GM12878 (cell line): ENCODE results near the gene KCND3. TPM values are rescaled to one million over a fixed set of nuclear protein-coding genes. Genes with fewer than 3 reads are reported as not detected.

Experiments used
- ATAC-seq: fragments of 200-7000 bp; cut with Tn5 transposase; 3 replicates; pipeline ENCODE4 v1.9.1; 2020; ENCODE audit warnings: mild to moderate bottlenecking, moderate library complexity
- BruUV-seq: library from RNA; stranded (reverse); fragments of 400-500 nt; replicated peaks from 2 replicates; lab custom pipeline; 2021; lab: Mats Ljungman, UMichigan
- CTCF ChIA-PET: fragments of 300-600 bp; sonication (Branson Sonifier 250); formaldehyde crosslinking; extraction: SDS; loops from one replicate; lab custom pipeline; 2021; ENCODE audit warnings: inconsistent platforms; lab: Yijun Ruan, JAX
- POLR2A ChIA-PET: fragments of 350-600 bp; formaldehyde crosslinking; extraction: SDS; loops from one replicate; lab custom pipeline; 2021; ENCODE audit warnings: inconsistent platforms; lab: Charles Lee
- RAD21 ChIA-PET: fragments of 300-600 bp; sonication (Branson Sonifier 250); formaldehyde crosslinking; loops from one replicate; lab custom pipeline; 2023; ENCODE audit warnings: antibody characterized with exemption; ENCODE audit not compliant: unreplicated experiment; lab: Charles Lee
- SMC1A ChIA-PET: fragments of 300-600 bp; sonication (Branson Sonifier 250); formaldehyde crosslinking; loops from one replicate; lab custom pipeline; 2023; ENCODE audit not compliant: unreplicated experiment, uncharacterized antibody; lab: Charles Lee
- DNase-seq: peaks from one replicate; pipeline ENCODE4 v3.0.0-alpha.2; 2011; ENCODE audit warnings: low read depth, low spot score
- FAIRE-seq: peaks from 3 replicates; lab custom pipeline; 2011; peaks lifted over from hg19 to GRCh38; lab: Jason Lieb, UNC
- H2AFZ ChIP-seq: 2 replicates; pipeline ENCODE4 v1.6.0; 2011; ENCODE audit warnings: low read depth, low read length, control low read depth; ENCODE audit not compliant: control insufficient read depth
- H3K27ac ChIP-seq: 2 replicates; pipeline ENCODE4 v1.5.1; 2011; ENCODE audit warnings: control low read depth; ENCODE audit not compliant: control insufficient read depth, insufficient read depth
- H3K27me3 ChIP-seq, 2 experiments: replicated peaks in 1 of 2; 2 replicates each; pipeline versions ENCODE4 v1.6.0 to v1.6.1; 2011; ENCODE audit warnings: low read length in 1 of 2; ENCODE audit not compliant: control insufficient read depth in 2 of 2, insufficient read depth in 2 of 2
- H3K36me3 ChIP-seq, 2 experiments: 2 replicates each; pipeline ENCODE4 v1.5.1; 2011; ENCODE audit warnings: low read length in 1 of 2; ENCODE audit not compliant: control insufficient read depth in 2 of 2, insufficient read depth in 2 of 2
- H3K4me1 ChIP-seq: 2 replicates; pipeline ENCODE4 v1.6.1; 2011; ENCODE audit warnings: mild to moderate bottlenecking, low read length, moderate library complexity, mixed read lengths; ENCODE audit not compliant: control insufficient read depth, insufficient read depth
- H3K4me2 ChIP-seq: 2 replicates; pipeline ENCODE4 v1.6.0; 2011; ENCODE audit warnings: control low read depth; ENCODE audit not compliant: control insufficient read depth, insufficient read depth
- H3K4me3 ChIP-seq: fragments of 200-600 bp; sonication (generic); 2 replicates; pipeline ENCODE4 v1.5.1; 2016
- H3K79me2 ChIP-seq: 2 replicates; pipeline ENCODE4 v1.6.0; 2011; ENCODE audit warnings: low read length; ENCODE audit not compliant: control insufficient read depth, insufficient read depth
- H3K9ac ChIP-seq: 2 replicates; pipeline ENCODE4 v1.8.0; 2011; ENCODE audit warnings: low read length, control low read depth, mixed read lengths; ENCODE audit not compliant: control insufficient read depth, insufficient read depth
- H3K9me3 ChIP-seq: replicated peaks from 3 replicates; pipeline ENCODE4 v1.5.1; 2011; ENCODE audit warnings: mild to moderate bottlenecking, low read length; ENCODE audit not compliant: control insufficient read depth, insufficient read depth
- H4K20me1 ChIP-seq: 2 replicates; pipeline ENCODE4 v1.6.0; 2011; ENCODE audit not compliant: control insufficient read depth, insufficient read depth
- BCL3 ChIP-seq: IDR thresholded peaks from 2 replicates; pipeline ENCODE4 v1.6.1; 2011; ENCODE audit warnings: borderline replicate concordance, low read depth, mild to moderate bottlenecking, moderate library complexity, low read length; ENCODE audit not compliant: insufficient read depth, poor library complexity, severe bottlenecking
- CEBPB ChIP-seq, 2 experiments: fragments of 150-350 bp in 1 of 2; IDR thresholded peaks; 2 replicates each; pipeline ENCODE4 v1.6.1; 2012 to 2014; ENCODE audit warnings: low read depth in 2 of 2, low read length in 2 of 2, borderline replicate concordance in 1 of 2, inconsistent platforms in 1 of 2
- MLLT1 ChIP-seq: fragments of 450-650 bp; IDR thresholded peaks from 2 replicates; pipeline ENCODE4 v1.6.1; 2016; ENCODE audit warnings: mild to moderate bottlenecking
- PML ChIP-seq: IDR thresholded peaks from 2 replicates; pipeline ENCODE4 v1.6.1; 2012; ENCODE audit warnings: low read length, inconsistent platforms
- RELA ChIP-seq: fragments of 450-650 bp; IDR thresholded peaks from 2 replicates; pipeline ENCODE4 v1.8.0; 2014; ENCODE audit warnings: borderline replicate concordance; ENCODE audit not compliant: partially characterized antibody
- SIN3A ChIP-seq: IDR thresholded peaks from 2 replicates; pipeline ENCODE4 v1.6.1; 2012; ENCODE audit warnings: low read depth, low read length, improper control_type of control experiment
- SREBF2 ChIP-seq: IDR thresholded peaks from 2 replicates; pipeline ENCODE4 v1.6.1; 2012; ENCODE audit warnings: mild to moderate bottlenecking, low read length
- WGBS: methylation state at CpG from one replicate; pipeline ENCODE4 v1.1.6; 2016; ENCODE audit warnings: low lambda C conversion rate; ENCODE audit not compliant: insufficient replicate concordance, insufficient coverage; ENCODE audit errors: missing lambda C conversion rate; 5-methylcytosine and 5-hydroxymethylcytosine counted together
- in situ Hi-C: fragments of 300-500 bp; cut with MboI; formaldehyde crosslinking; loops from 9 replicates; pipeline ENCODE4 v1.14.3; 2018; ENCODE audit warnings: mixed read lengths
- intact Hi-C: fragments of 100-400 bp; cut with micrococcal nuclease; formaldehyde crosslinking; loops from one replicate; pipeline ENCODE4 v1.14.2; 2022; ENCODE audit not compliant: unreplicated experiment
- polyA plus RNA-seq, 11 experiments: library from polyadenylated mRNA; depleted of rRNA in 4 of 11; unstranded in 6 of 11; stranded (reverse) in 5 of 11; fragments of >200 nt; fragmentation: Nextera tagmentation in 4 of 11; fragmentation: Illumina TruSeq in 1 of 11; extraction: Ambion mirVana in 4 of 11; extraction: Trizol in 1 of 11; gene quantifications; 1 replicate in 1 of 11; 2 replicates in 10 of 11; pipeline versions ENCODE4 v1.2.1 to v1.2.3, GENCODE V29; 2011 to 2016; ENCODE audit warnings: inconsistent platforms in 2 of 11, missing spikeins in 2 of 11, low read depth in 1 of 11
- total RNA-seq, 4 experiments: library from RNA; depleted of rRNA in 3 of 4; stranded (reverse); fragments of >200 nt in 3 of 4; fragmentation: Illumina TruSeq in 1 of 4; extraction: Trizol in 1 of 4; gene quantifications; 2 replicates each; pipeline versions ENCODE4 v1.2.1 to v1.2.3, GENCODE V29; 2013 to 2021
- TF ChIP-seq, protein P1 (sequence below): IDR thresholded peaks from 2 replicates; pipeline ENCODE4 v1.6.1; 2012; ENCODE audit warnings: improper control_type of control experiment, low read depth, low read length; ENCODE audit not compliant: insufficient replicate concordance

Gene KCND3
- total and polyA plus RNA-seq, 10 of the 15 experiments (the other 5 are each of a cell fraction or from before 2014, with no cell fraction given): 0.02 TPM; not detected in 9

- CTCF ChIA-PET: no interaction called here
- H3K27ac ChIP-seq: no peak overlapping the region
- BruUV-seq: no TSS peak
- no peaks in the 10 kb centered on the region for H3K9me3 ChIP-seq
- no peaks in the 10 kb centered on the region for H3K4me1 ChIP-seq
- SMC1A ChIA-PET: no interaction called here
- no peak for ATAC-seq
- intact Hi-C loops: no loop called here
- FAIRE-seq: no peak
- peaks cover 0 to 5% of the 10 kb centered on the region in 2 experiments; a peak in 3 of 4 replicates for H3K27me3 ChIP-seq
- no peaks in the 10 kb centered on the region for H3K36me3 ChIP-seq
- no peak overlapping the region for H2AFZ ChIP-seq
- no peak for DNase-seq
- RAD21 ChIA-PET: no interaction called here
- no peak overlapping the region for H3K4me2 ChIP-seq
- H4K20me1 ChIP-seq: no peaks in the 10 kb centered on the region
- H3K79me2 ChIP-seq: no peaks in the 10 kb centered on the region
- in situ Hi-C loops: no loop called here
- POLR2A ChIA-PET: no interaction called here
- no peak overlapping the region for H3K4me3 ChIP-seq
- 14% methylated on average over 4 of the region's 4 CpGs for WGBS
- no peak overlapping the region for H3K9ac ChIP-seq
- TF ChIP-seq CEBPB (IDR thresholded peaks at IDR 0.05; ENCODE audit: borderline replicate concordance in 1 of 2, low read depth in 2 of 2, low read length in 2 of 2) (no peak), PML (no peak), RELA (no peak), SIN3A (no peak), BCL3 (no peak), SREBF2 (no peak), MLLT1 (no peak)
- TF ChIP-seq, protein P1, sequence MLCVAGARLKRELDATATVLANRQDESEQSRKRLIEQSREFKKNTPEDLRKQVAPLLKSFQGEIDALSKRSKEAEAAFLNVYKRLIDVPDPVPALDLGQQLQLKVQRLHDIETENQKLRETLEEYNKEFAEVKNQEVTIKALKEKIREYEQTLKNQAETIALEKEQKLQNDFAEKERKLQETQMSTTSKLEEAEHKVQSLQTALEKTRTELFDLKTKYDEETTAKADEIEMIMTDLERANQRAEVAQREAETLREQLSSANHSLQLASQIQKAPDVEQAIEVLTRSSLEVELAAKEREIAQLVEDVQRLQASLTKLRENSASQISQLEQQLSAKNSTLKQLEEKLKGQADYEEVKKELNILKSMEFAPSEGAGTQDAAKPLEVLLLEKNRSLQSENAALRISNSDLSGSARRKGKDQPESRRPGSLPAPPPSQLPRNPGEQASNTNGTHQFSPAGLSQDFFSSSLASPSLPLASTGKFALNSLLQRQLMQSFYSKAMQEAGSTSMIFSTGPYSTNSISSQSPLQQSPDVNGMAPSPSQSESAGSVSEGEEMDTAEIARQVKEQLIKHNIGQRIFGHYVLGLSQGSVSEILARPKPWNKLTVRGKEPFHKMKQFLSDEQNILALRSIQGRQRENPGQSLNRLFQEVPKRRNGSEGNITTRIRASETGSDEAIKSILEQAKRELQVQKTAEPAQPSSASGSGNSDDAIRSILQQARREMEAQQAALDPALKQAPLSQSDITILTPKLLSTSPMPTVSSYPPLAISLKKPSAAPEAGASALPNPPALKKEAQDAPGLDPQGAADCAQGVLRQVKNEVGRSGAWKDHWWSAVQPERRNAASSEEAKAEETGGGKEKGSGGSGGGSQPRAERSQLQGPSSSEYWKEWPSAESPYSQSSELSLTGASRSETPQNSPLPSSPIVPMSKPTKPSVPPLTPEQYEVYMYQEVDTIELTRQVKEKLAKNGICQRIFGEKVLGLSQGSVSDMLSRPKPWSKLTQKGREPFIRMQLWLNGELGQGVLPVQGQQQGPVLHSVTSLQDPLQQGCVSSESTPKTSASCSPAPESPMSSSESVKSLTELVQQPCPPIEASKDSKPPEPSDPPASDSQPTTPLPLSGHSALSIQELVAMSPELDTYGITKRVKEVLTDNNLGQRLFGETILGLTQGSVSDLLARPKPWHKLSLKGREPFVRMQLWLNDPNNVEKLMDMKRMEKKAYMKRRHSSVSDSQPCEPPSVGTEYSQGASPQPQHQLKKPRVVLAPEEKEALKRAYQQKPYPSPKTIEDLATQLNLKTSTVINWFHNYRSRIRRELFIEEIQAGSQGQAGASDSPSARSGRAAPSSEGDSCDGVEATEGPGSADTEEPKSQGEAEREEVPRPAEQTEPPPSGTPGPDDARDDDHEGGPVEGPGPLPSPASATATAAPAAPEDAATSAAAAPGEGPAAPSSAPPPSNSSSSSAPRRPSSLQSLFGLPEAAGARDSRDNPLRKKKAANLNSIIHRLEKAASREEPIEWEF: no peak
Observed at GRCh38 chr1:111818081-111818480, 171.4 kb downstream of the KCND3 start.
